Left ventricle myocardium inferior (tissue), 1 donor: ENCODE results near the gene ANKRD33B. TPM values are rescaled to one million over a fixed set of nuclear protein-coding genes. Genes with fewer than 3 reads are reported as not detected.
"Not testable (repeated sequence)": the region's sequence is repeated elsewhere in the genome, so short reads cannot be mapped to it uniquely, and the experiment has no call there.

Experiments used
- DNase-seq: peaks from one replicate; pipeline ENCODE4 v3.0.0-alpha.2; 2020
- H3K27ac ChIP-seq: fragments of 200-600 bp; replicated peaks from 2 replicates; pipeline ENCODE4 v1.8.0; 2021
- H3K27me3 ChIP-seq: fragments of 200-600 bp; 2 replicates; pipeline ENCODE4 v1.8.0; 2021; ENCODE audit warnings: low read depth
- H3K36me3 ChIP-seq: fragments of 200-600 bp; 2 replicates; pipeline ENCODE4 v1.8.0; 2021
- H3K4me1 ChIP-seq: fragments of 200-600 bp; 2 replicates; pipeline ENCODE4 v1.8.0; 2021
- H3K4me3 ChIP-seq: fragments of 200-600 bp; 2 replicates; pipeline ENCODE4 v1.8.0; 2021; ENCODE audit warnings: mild to moderate bottlenecking, moderate library complexity
- H3K9me3 ChIP-seq: fragments of 200-600 bp; replicated peaks from 2 replicates; pipeline ENCODE4 v1.8.0; 2021
- CTCF ChIP-seq: fragments of 200-600 bp; IDR thresholded peaks from 2 replicates; pipeline ENCODE4 v1.8.0; 2021; ENCODE audit warnings: antibody characterized with exemption, mild to moderate bottlenecking, borderline replicate concordance
- intact Hi-C: fragments of 100-400 bp; cut with micrococcal nuclease; formaldehyde crosslinking; loops from one replicate; pipeline ENCODE4 v1.11.0; 2022
- total RNA-seq: library from RNA; stranded (reverse); fragmentation: NEBNext Ultra II Directional; extraction: Animal tissue kit (Norgen Biotek cat#: 25700); gene quantifications from one replicate; pipeline ENCODE4 v1.2.1, GENCODE V29; 2021
- donor health status: DM: no; HTN: yes; CAD: no; lungs with severe emphysema.

The ANKRD33B gene
- total RNA-seq, 1 donor from 2014 or later, result 15.2 TPM

GRCh38 chr5:10567121-10567591, 3.3 kb downstream of the ANKRD33B start:
- no peak overlapping the region for H3K4me3 ChIP-seq
- peaks cover 53% of the 10 kb centered on the region for H3K4me1 ChIP-seq
- H3K9me3 ChIP-seq, result no peaks in the 10 kb centered on the region
- H3K27ac ChIP-seq, result peak overlapping the region; percentile 87
- no peak for DNase-seq
- H3K27me3 ChIP-seq, result no peaks in the 10 kb centered on the region
- no peaks in the 10 kb centered on the region for H3K36me3 ChIP-seq
- intact Hi-C loops, result loop anchor here (10.0 kb wide), 1 partner anchor 102 kb away; no protein-coding TSS in a partner anchor
- TF ChIP-seq CTCF, result no peak

- intact Hi-C loops, result loop anchor here (10.0 kb wide), 1 partner anchor 103 kb away; no protein-coding TSS in a partner anchor
- no peak overlapping the region for H3K27ac ChIP-seq
- no peak overlapping the region for H3K4me3 ChIP-seq
- H3K9me3 ChIP-seq, result no peaks in the 10 kb centered on the region
- DNase-seq, result no peak
- no peak for TF ChIP-seq CTCF
- no peaks in the 10 kb centered on the region for H3K36me3 ChIP-seq
- H3K27me3 ChIP-seq, result no peaks in the 10 kb centered on the region
- peaks cover 52% of the 10 kb centered on the region for H3K4me1 ChIP-seq
Observed at GRCh38 chr5:10567781-10568321, 4.0 kb downstream of the ANKRD33B start.

- H3K4me1 ChIP-seq, result peaks cover 28% of the 10 kb centered on the region
- H3K27me3 ChIP-seq, intact Hi-C loops, H3K4me3 ChIP-seq, H3K36me3 ChIP-seq, DNase-seq, H3K27ac ChIP-seq, H3K9me3 ChIP-seq: not testable (repeated sequence)
Observed at GRCh38 chr5:10570540-10570939, 6.7 kb downstream of the ANKRD33B start.

GRCh38 chr5:10572451-10572850, 8.6 kb downstream of the ANKRD33B start:
- no peaks in the 10 kb centered on the region for H3K27me3 ChIP-seq
- intact Hi-C loops, result no loop called here
- no peak for TF ChIP-seq CTCF

GRCh38 chr5:10573487-10574145, 9.7 kb downstream of the ANKRD33B start:
- H3K36me3 ChIP-seq, result no peaks in the 10 kb centered on the region
- H3K27me3 ChIP-seq, result no peaks in the 10 kb centered on the region
- H3K4me3 ChIP-seq, result no peak overlapping the region
- intact Hi-C loops, result no loop called here
- TF ChIP-seq CTCF, result no peak
- H3K27ac ChIP-seq, result no peak overlapping the region
- no peaks in the 10 kb centered on the region for H3K9me3 ChIP-seq
- DNase-seq, result no peak
- H3K4me1 ChIP-seq, result peaks cover 30% of the 10 kb centered on the region

More at GRCh38 chr5:10572451-10572850, 8.6 kb downstream of the ANKRD33B start:
- no peaks in the 10 kb centered on the region for H3K9me3 ChIP-seq
- H3K4me1 ChIP-seq, result peaks cover 27% of the 10 kb centered on the region
- DNase-seq, result no peak
- no peaks in the 10 kb centered on the region for H3K36me3 ChIP-seq
- H3K4me3 ChIP-seq, result no peak overlapping the region
- no peak overlapping the region for H3K27ac ChIP-seq

GRCh38 chr5:10574879-10575278, 11.0 kb downstream of the ANKRD33B start:
- peaks cover 40% of the 10 kb centered on the region for H3K4me1 ChIP-seq
- H3K27me3 ChIP-seq, H3K9me3 ChIP-seq, intact Hi-C loops, H3K36me3 ChIP-seq, H3K27ac ChIP-seq, H3K4me3 ChIP-seq, DNase-seq: not testable (repeated sequence)
